ENCODE data around the gene PSKH1. TPM values are rescaled to one million over a fixed set of nuclear protein-coding genes. Genes with fewer than 3 reads are reported as not detected.

The PSKH1 gene
- polyA plus RNA-seq, 1 donor from 2014 or later, result 3.8 TPM

DNA sequence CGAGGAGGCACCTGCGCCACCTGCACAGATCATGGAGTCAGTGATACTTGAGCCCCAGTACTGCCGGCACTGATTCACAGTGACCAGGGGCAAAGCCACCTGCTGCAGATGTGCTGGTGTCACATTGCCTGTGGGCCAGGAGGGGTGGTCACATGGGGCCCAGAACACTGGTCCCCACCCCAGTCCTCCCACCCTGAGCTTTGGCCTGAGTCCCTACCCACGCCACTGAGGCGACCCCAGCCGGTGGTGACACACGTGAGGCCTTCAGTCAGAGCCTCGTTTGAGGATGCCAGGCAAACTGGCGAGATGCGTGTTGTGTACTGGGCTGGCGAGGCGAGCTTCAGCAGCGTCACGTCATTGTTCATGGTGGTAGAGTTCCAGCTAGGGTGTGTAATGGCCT, 37.1 kb downstream of the PSKH1 start:
- no peaks in the 10 kb centered on the region for H3K9me2 ChIP-seq (ENCODE audit: insufficient read depth, low read length)
- H3K4me3 ChIP-seq (ENCODE audit: low read length), result no peak overlapping the region
- TF ChIP-seq TAF1 (IDR thresholded peaks at IDR 0.05; ENCODE audit: low read depth) (no peak), REST (IDR thresholded peaks at IDR 0.05; ENCODE audit: borderline replicate concordance) (no peak), EP300 (conservative IDR thresholded peaks at IDR 0.05; ENCODE audit: poor library complexity, severe bottlenecking) (no peak), MXI1 (conservative IDR thresholded peaks at IDR 0.05; ENCODE audit: poor library complexity, severe bottlenecking) (no peak), EZH2 (IDR thresholded peaks at IDR 0.05; ENCODE audit: borderline replicate concordance, insufficient read depth, low read length, poor library complexity, severe bottlenecking) (no peak), CTCF (IDR thresholded peaks at IDR 0.05; ENCODE audit: poor library complexity, severe bottlenecking) (no peak), RAD21 (conservative IDR thresholded peaks at IDR 0.05) (no peak), SMC3 (conservative IDR thresholded peaks at IDR 0.05; ENCODE audit: poor library complexity) (no peak), POLR2AphosphoS5 (IDR thresholded peaks at IDR 0.05) (no peak)
- H3K27me3 ChIP-seq (ENCODE audit: insufficient read depth, low read depth, low read length), result no peaks in the 10 kb centered on the region
- H3F3A ChIP-seq (ENCODE audit: insufficient read depth, low read length, poor library complexity, severe bottlenecking), result no peaks in the 10 kb centered on the region
- H3K36me3 ChIP-seq (ENCODE audit: insufficient read depth, low read length), result no peaks in the 10 kb centered on the region
- no peaks in the 10 kb centered on the region for H4K20me1 ChIP-seq (ENCODE audit: insufficient read depth)
- no peak overlapping the region for H3K27ac ChIP-seq (ENCODE audit: low read length)
- H3K9me3 ChIP-seq (ENCODE audit: low read length), result no peaks in the 10 kb centered on the region
- no peak overlapping the region for H3K9ac ChIP-seq (ENCODE audit: low read length)
- H3K4me2 ChIP-seq (ENCODE audit: low read length), result no peak overlapping the region
- H2AFZ ChIP-seq (ENCODE audit: low read depth, low read length), result no peak overlapping the region
- no peaks in the 10 kb centered on the region for H3K79me2 ChIP-seq (replicated peaks; ENCODE audit: insufficient read depth, low read length)

- H4K20me1 ChIP-seq (ENCODE audit: insufficient read depth), result no peaks in the 10 kb centered on the region
- H3K36me3 ChIP-seq (ENCODE audit: insufficient read depth, low read length), result no peaks in the 10 kb centered on the region
- H3K9me2 ChIP-seq (ENCODE audit: insufficient read depth, low read length), result no peaks in the 10 kb centered on the region
- H2AFZ ChIP-seq (ENCODE audit: low read depth, low read length), result no peak overlapping the region
- no peak for TF ChIP-seq SMC3 (conservative IDR thresholded peaks at IDR 0.05; ENCODE audit: poor library complexity)
- TF ChIP-seq TAF1 (IDR thresholded peaks at IDR 0.05; ENCODE audit: low read depth), result no peak
- TF ChIP-seq POLR2AphosphoS5 (IDR thresholded peaks at IDR 0.05), result no peak
- no peak for TF ChIP-seq MXI1 (conservative IDR thresholded peaks at IDR 0.05; ENCODE audit: poor library complexity, severe bottlenecking)
- no peak for TF ChIP-seq EP300 (conservative IDR thresholded peaks at IDR 0.05; ENCODE audit: poor library complexity, severe bottlenecking)
- TF ChIP-seq EZH2 (IDR thresholded peaks at IDR 0.05; ENCODE audit: borderline replicate concordance, insufficient read depth, low read length, poor library complexity, severe bottlenecking), result no peak
- no peak for TF ChIP-seq CTCF (IDR thresholded peaks at IDR 0.05; ENCODE audit: poor library complexity, severe bottlenecking)
- no peak for TF ChIP-seq REST (IDR thresholded peaks at IDR 0.05; ENCODE audit: borderline replicate concordance)
- TF ChIP-seq RAD21 (conservative IDR thresholded peaks at IDR 0.05), result no peak
- no peak overlapping the region for H3K9ac ChIP-seq (ENCODE audit: low read length)
- no peak overlapping the region for H3K4me3 ChIP-seq (ENCODE audit: low read length)
- H3K27me3 ChIP-seq (ENCODE audit: insufficient read depth, low read depth, low read length), result no peaks in the 10 kb centered on the region
- H3K4me2 ChIP-seq (ENCODE audit: low read length), result no peak overlapping the region
- no peaks in the 10 kb centered on the region for H3F3A ChIP-seq (ENCODE audit: insufficient read depth, low read length, poor library complexity, severe bottlenecking)
- no peaks in the 10 kb centered on the region for H3K9me3 ChIP-seq (ENCODE audit: low read length)
- no peaks in the 10 kb centered on the region for H3K79me2 ChIP-seq (replicated peaks; ENCODE audit: insufficient read depth, low read length)
- no peak overlapping the region for H3K27ac ChIP-seq (ENCODE audit: low read length)
Observed at GRCh38 chr16:67930678-67931211, 37.7 kb downstream of the PSKH1 start.
